SK-N-SH treated with all-trans-retinoic acid at 6 μM for 48 hours (cell line): ENCODE measurements around the gene SEL1L.

Experiments
- ARNTL ChIP-seq: fragments of 450-650 bp; formaldehyde crosslinking; IDR thresholded peaks from 2 replicates; pipeline ENCODE4 v1.5.0; 2020; ENCODE audit warnings: low read depth, mild to moderate bottlenecking, moderate library complexity, borderline replicate concordance
- BACH2 ChIP-seq: fragments of 250-450 bp; sonication (Bioruptor Pico); IDR thresholded peaks from 2 replicates; pipeline ENCODE4 v1.9.0; 2021; ENCODE audit warnings: mild to moderate bottlenecking, borderline replicate concordance
- CSDC2 ChIP-seq: fragments of 250-450 bp; sonication (Bioruptor Pico); IDR thresholded peaks from 2 replicates; pipeline ENCODE4 v1.5.0; 2020; ENCODE audit warnings: mild to moderate bottlenecking, moderate library complexity
- CSRNP3 ChIP-seq: fragments of 250-450 bp; sonication (Bioruptor Pico); IDR thresholded peaks from 2 replicates; pipeline ENCODE4 v1.5.1; 2021; ENCODE audit warnings: mild to moderate bottlenecking, moderate library complexity
- ESRRG ChIP-seq: fragments of 250-450 bp; sonication (Bioruptor Pico); IDR thresholded peaks from 2 replicates; pipeline ENCODE4 v1.6.1; 2021; ENCODE audit warnings: mild to moderate bottlenecking
- GLIS3 ChIP-seq: fragments of 250-450 bp; sonication (Bioruptor Pico); IDR thresholded peaks from 2 replicates; pipeline ENCODE4 v1.5.0; 2020; ENCODE audit warnings: mild to moderate bottlenecking, moderate library complexity
- PATZ1 ChIP-seq: fragments of 250-450 bp; sonication (Bioruptor Pico); IDR thresholded peaks from 2 replicates; pipeline ENCODE4 v1.8.0; 2020; ENCODE audit warnings: mild to moderate bottlenecking, moderate library complexity, borderline replicate concordance
- TOX ChIP-seq: fragments of 250-450 bp; sonication (Bioruptor Pico); IDR thresholded peaks from 2 replicates; pipeline ENCODE4 v1.8.0; 2021; ENCODE audit warnings: mild to moderate bottlenecking, moderate library complexity, borderline replicate concordance
- TSHZ2 ChIP-seq: fragments of 250-450 bp; sonication (Bioruptor Pico); IDR thresholded peaks from 2 replicates; pipeline ENCODE4 v1.5.0; 2020; ENCODE audit warnings: mild to moderate bottlenecking, moderate library complexity
- ZC3H10 ChIP-seq: fragments of 250-450 bp; sonication (Bioruptor Pico); IDR thresholded peaks from 2 replicates; pipeline ENCODE4 v1.5.1; 2021; ENCODE audit warnings: mild to moderate bottlenecking, moderate library complexity
- ZFP3 ChIP-seq: fragments of 250-450 bp; sonication (Bioruptor Pico); IDR thresholded peaks from 2 replicates; pipeline ENCODE4 v1.5.0; 2020; ENCODE audit warnings: mild to moderate bottlenecking, moderate library complexity

GRCh38 chr14:81536241-81536771, 2.7 kb upstream of the SEL1L start:
- TF ChIP-seq CSRNP3 (no peak), ZC3H10 (CRISPR knock-in tag) (no peak), GLIS3 (CRISPR knock-in tag) (no peak), TSHZ2 (CRISPR knock-in tag) (no peak), PATZ1 (CRISPR knock-in tag) (no peak), CSDC2 (CRISPR knock-in tag) (no peak), ZFP3 (CRISPR knock-in tag) (no peak), ARNTL (CRISPR knock-in tag) (no peak), ESRRG (CRISPR knock-in tag) (no peak), BACH2 (CRISPR knock-in tag) (no peak), TOX (CRISPR knock-in tag) (no peak)
